CD14-positive monocyte (primary cell): Measurements from ENCODE around the gene SEC61B. TPM values are rescaled to one million over a fixed set of nuclear protein-coding genes. Genes with fewer than 3 reads are reported as not detected.
"Not testable (repeated sequence)": the region's sequence is repeated elsewhere in the genome, so short reads cannot be mapped to it uniquely, and the experiment has no call there.

Experiments used
- DNase-seq, 3 donors: peaks; one replicate each; pipeline ENCODE4 v3.0.0-alpha.2; 2011 to 2022
- H2AFZ ChIP-seq: 2 replicates; pipeline ENCODE4 v1.6.0; 2012; ENCODE audit warnings: mild to moderate bottlenecking, low read depth, low read length, inconsistent platforms; ENCODE audit not compliant: insufficient read depth, poor library complexity, severe bottlenecking
- H3K27ac ChIP-seq, 2 donors: 1 replicate in 1 of 2; 2 replicates in 1 of 2; pipeline ENCODE4 v1.5.1; 2012 to 2013; ENCODE audit warnings: low read length in 2 of 2, control low read depth in 1 of 2, inconsistent platforms in 1 of 2, low read depth in 1 of 2, mild to moderate bottlenecking in 1 of 2
- H3K27me3 ChIP-seq, 2 donors: one replicate each; pipeline versions ENCODE4 v1.6.0 to v1.6.1; 2011 to 2013; ENCODE audit warnings: low read length in 2 of 2; ENCODE audit not compliant: control insufficient read depth in 2 of 2, insufficient read depth in 2 of 2
- H3K36me3 ChIP-seq, 2 donors: replicated peaks in 1 of 2; 1 replicate in 1 of 2; 2 replicates in 1 of 2; pipeline versions ENCODE4 v1.5.1 to v1.6.1; 2012 to 2013; ENCODE audit warnings: low read length in 2 of 2, control low read depth in 1 of 2, inconsistent platforms in 1 of 2, mild to moderate bottlenecking in 1 of 2; ENCODE audit not compliant: insufficient read depth in 2 of 2, control insufficient read depth in 1 of 2
- H3K4me1 ChIP-seq, 2 donors: 1 replicate in 1 of 2; 2 replicates in 1 of 2; pipeline versions ENCODE4 v1.5.1 to v1.6.1; 2012 to 2013; ENCODE audit warnings: low read length in 2 of 2, control low read depth in 1 of 2, inconsistent platforms in 1 of 2, mild to moderate bottlenecking in 1 of 2, moderate library complexity in 1 of 2; ENCODE audit not compliant: insufficient read depth in 2 of 2, control insufficient read depth in 1 of 2
- H3K4me2 ChIP-seq: replicated peaks from 2 replicates; pipeline ENCODE3; 2012; ENCODE audit warnings: low read length, moderate library complexity, mild to moderate bottlenecking; ENCODE audit not compliant: poor library complexity, severe bottlenecking; ENCODE audit errors: extremely low read depth
- H3K4me3 ChIP-seq, 3 experiments: fragments of 200-600 bp in 1 of 3; sonication (generic) in 1 of 3; replicated peaks in 1 of 3; 1 replicate in 2 of 3; 2 replicates in 1 of 3; pipeline ENCODE4 v1.5.1; 2011 to 2013; ENCODE audit warnings: low read length in 3 of 3, mild to moderate bottlenecking in 3 of 3, control low read depth in 2 of 3, low read depth in 2 of 3, inconsistent platforms in 1 of 3, moderate library complexity in 1 of 3
- H3K79me2 ChIP-seq: 2 replicates; pipeline ENCODE4 v1.6.0; 2012; ENCODE audit warnings: mild to moderate bottlenecking, control low read depth, inconsistent platforms, low read length, moderate library complexity; ENCODE audit not compliant: insufficient read depth
- H3K9ac ChIP-seq: 2 replicates; pipeline ENCODE4 v1.6.0; 2017; ENCODE audit warnings: low read length, mild to moderate bottlenecking; ENCODE audit not compliant: insufficient read depth, poor library complexity, severe bottlenecking
- H3K9me3 ChIP-seq, 2 donors: replicated peaks in 1 of 2; 1 replicate in 1 of 2; 2 replicates in 1 of 2; pipeline versions ENCODE4 v1.5.1 to v1.6.1; 2012 to 2013; ENCODE audit warnings: low read length in 2 of 2, control low read depth in 1 of 2; ENCODE audit not compliant: control insufficient read depth in 1 of 2, insufficient read depth in 1 of 2
- H4K20me1 ChIP-seq: 2 replicates; pipeline ENCODE4 v1.6.0; 2012; ENCODE audit warnings: mild to moderate bottlenecking, low read length, control low read depth, moderate library complexity; ENCODE audit not compliant: insufficient read depth
- H3K27ac Mint-ChIP-seq, 7 donors: one replicate each; pipeline ENCODE4 v1.8.0; 2020; ENCODE audit warnings: mild to moderate bottlenecking in 7 of 7, mixed read lengths in 7 of 7, moderate library complexity in 6 of 7, inconsistent platforms in 2 of 7
- H3K27me3 Mint-ChIP-seq, 3 donors: one replicate each; pipeline ENCODE4 v1.8.0; 2021 to 2022; ENCODE audit warnings: low read depth in 3 of 3, mild to moderate bottlenecking in 3 of 3, mixed read lengths in 3 of 3, moderate library complexity in 3 of 3, inconsistent platforms in 1 of 3
- H3K36me3 Mint-ChIP-seq, 2 donors: one replicate each; pipeline ENCODE4 v1.8.0; 2020; ENCODE audit warnings: mixed read lengths in 2 of 2, inconsistent platforms in 1 of 2, mild to moderate bottlenecking in 1 of 2
- H3K4me1 Mint-ChIP-seq: one replicate; pipeline ENCODE4 v1.8.0; 2020; ENCODE audit warnings: mild to moderate bottlenecking, mixed read lengths
- H3K4me3 Mint-ChIP-seq, 2 donors: one replicate each; pipeline ENCODE4 v1.8.0; 2020; ENCODE audit warnings: mild to moderate bottlenecking in 2 of 2, mixed read lengths in 2 of 2, moderate library complexity in 1 of 2
- H3K9me3 Mint-ChIP-seq, 7 donors: one replicate each; pipeline ENCODE4 v1.8.0; 2020 to 2022; ENCODE audit warnings: mixed read lengths in 7 of 7, mild to moderate bottlenecking in 6 of 7, moderate library complexity in 6 of 7, inconsistent platforms in 2 of 7
- WGBS: methylation state at CpG from one replicate; pipeline ENCODE4 v1.1.5; 2013; ENCODE audit warnings: missing lambda C conversion rate; ENCODE audit not compliant: insufficient coverage; 5-methylcytosine and 5-hydroxymethylcytosine counted together
- intact Hi-C, 2 donors: fragments of 100-400 bp; cut with micrococcal nuclease; formaldehyde crosslinking; loops; one replicate each; pipeline versions ENCODE4 v1.15.0 to v1.15.1; 2023
- polyA plus RNA-seq, 3 donors: library from polyadenylated mRNA; depleted of rRNA in 1 of 3; unstranded in 2 of 3; stranded (reverse) in 1 of 3; fragments of 300-500 nt in 2 of 3; fragments of >200 nt in 1 of 3; fragmentation: Illumina TruSeq in 2 of 3; gene quantifications; 1 replicate in 2 of 3; 2 replicates in 1 of 3; pipeline ENCODE4 v1.2.3, GENCODE V29; 2012 to 2021
- TF ChIP-seq, protein P1 (sequence below): fragments of 200-600 bp; IDR thresholded peaks from one replicate; pipeline ENCODE4 v1.8.0; 2022; ENCODE audit warnings: antibody characterized with exemption, mild to moderate bottlenecking

The SEC61B gene
- polyA plus RNA-seq, 3 donors = 117 to 443 (median 421) TPM

DNA sequence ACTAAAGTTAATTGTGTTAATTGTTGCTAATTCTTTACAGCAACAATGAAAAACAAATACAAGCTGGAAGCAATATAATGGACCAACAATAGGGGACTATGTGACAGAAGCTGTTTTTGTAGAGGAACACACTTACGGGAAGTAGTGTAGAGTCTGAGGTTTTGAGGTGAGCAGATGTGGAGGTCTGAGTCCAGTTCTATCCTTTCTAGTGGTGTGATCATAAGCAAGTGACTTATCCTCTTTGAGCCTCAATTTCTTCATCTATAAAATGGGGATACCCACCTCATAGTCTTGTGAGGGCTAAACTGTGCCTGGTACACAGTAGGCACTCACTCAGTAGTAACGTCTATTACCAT is 28.6 kb upstream of the SEC61B start:
- intact Hi-C loops = loop anchor here in 1 of 2 donors (10.0 kb wide), 1 partner anchor 51 kb away; no protein-coding TSS in a partner anchor

DNA sequence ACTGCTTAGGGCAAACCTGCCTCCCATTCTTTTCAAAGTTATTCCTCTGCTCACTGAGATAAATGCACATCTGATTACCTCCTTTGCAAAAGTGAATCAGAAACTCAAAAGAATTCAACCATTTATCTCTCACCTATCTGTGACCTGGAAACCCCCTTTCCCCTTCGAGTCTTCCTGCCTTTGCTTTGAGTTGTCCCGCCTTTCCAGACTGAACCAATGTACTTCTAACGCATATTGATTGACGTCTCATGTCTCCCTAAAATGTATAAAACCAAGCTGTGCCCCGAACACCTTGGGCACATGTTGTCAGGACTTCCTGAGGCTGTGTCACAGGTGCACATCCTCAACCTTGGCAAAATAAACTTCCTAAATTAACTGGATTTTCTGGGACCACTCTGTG is 25.6 kb upstream of the SEC61B start:
- H3K9me3 ChIP-seq, H3K9me3 Mint-ChIP-seq, H2AFZ ChIP-seq, H3K36me3 ChIP-seq, H3K79me2 ChIP-seq, H3K36me3 Mint-ChIP-seq, H3K9ac ChIP-seq, H3K4me1 ChIP-seq, H3K4me3 Mint-ChIP-seq, H3K4me1 Mint-ChIP-seq, H3K4me3 ChIP-seq, H3K27ac ChIP-seq, H3K4me2 ChIP-seq, DNase-seq, H3K27me3 ChIP-seq, H3K27ac Mint-ChIP-seq, H4K20me1 ChIP-seq: not testable (repeated sequence)
- intact Hi-C loops = loop anchor here in 1 of 2 donors (10.0 kb wide), 1 partner anchor 48 kb away; no protein-coding TSS in a partner anchor
- H3K27me3 Mint-ChIP-seq = peaks cover 0 to 13% (median 6%) of the 10 kb centered on the region in 3 donors
- 96% methylated on average over 5 of the region's 5 CpGs for WGBS

More for the DNA sequence above, 28.6 kb upstream of the SEC61B start:
- Histone ChIP-seq H4K20me1 (no peaks in the 10 kb centered on the region), H3K4me1 (no peaks in the 10 kb centered on the region), H3K79me2 (no peaks in the 10 kb centered on the region), H3K27ac (no peak overlapping the region), H3K9ac (no peak overlapping the region), H3K4me2 (no peak overlapping the region), H2AFZ (no peak overlapping the region), H3K27me3 (no peaks in the 10 kb centered on the region), H3K9me3 (no peaks in the 10 kb centered on the region), H3K4me3 (no peak overlapping the region), H3K36me3 (no peaks in the 10 kb centered on the region)
- Mint-ChIP-seq H3K27ac (no peak overlapping the region), H3K4me3 (no peak overlapping the region), H3K27me3 (peaks cover 0 to 11% (median 8%) of the 10 kb centered on the region in 3 donors), H3K9me3 (peaks cover 0 to 2% (median 0%) of the 10 kb centered on the region in 7 donors), H3K36me3 (no peaks in the 10 kb centered on the region), H3K4me1 (no peaks in the 10 kb centered on the region)
- DNase-seq = no peak
- TF ChIP-seq, protein P1, sequence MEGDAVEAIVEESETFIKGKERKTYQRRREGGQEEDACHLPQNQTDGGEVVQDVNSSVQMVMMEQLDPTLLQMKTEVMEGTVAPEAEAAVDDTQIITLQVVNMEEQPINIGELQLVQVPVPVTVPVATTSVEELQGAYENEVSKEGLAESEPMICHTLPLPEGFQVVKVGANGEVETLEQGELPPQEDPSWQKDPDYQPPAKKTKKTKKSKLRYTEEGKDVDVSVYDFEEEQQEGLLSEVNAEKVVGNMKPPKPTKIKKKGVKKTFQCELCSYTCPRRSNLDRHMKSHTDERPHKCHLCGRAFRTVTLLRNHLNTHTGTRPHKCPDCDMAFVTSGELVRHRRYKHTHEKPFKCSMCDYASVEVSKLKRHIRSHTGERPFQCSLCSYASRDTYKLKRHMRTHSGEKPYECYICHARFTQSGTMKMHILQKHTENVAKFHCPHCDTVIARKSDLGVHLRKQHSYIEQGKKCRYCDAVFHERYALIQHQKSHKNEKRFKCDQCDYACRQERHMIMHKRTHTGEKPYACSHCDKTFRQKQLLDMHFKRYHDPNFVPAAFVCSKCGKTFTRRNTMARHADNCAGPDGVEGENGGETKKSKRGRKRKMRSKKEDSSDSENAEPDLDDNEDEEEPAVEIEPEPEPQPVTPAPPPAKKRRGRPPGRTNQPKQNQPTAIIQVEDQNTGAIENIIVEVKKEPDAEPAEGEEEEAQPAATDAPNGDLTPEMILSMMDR = no peak
- no CpG with 5 or more reads among the region's 2 CpGs for WGBS
